HG03354 (cell line): Measurements from ENCODE around the gene BCL3.

Experiments
- ATAC-seq: cut with Tn5 transposase; IDR thresholded peaks from one replicate; pipeline ENCODE4 v1.9.1; 2021; ENCODE audit warnings: mild to moderate bottlenecking; ENCODE audit not compliant: unreplicated experiment, poor library complexity, severe bottlenecking

The BCL3 gene

DNA sequence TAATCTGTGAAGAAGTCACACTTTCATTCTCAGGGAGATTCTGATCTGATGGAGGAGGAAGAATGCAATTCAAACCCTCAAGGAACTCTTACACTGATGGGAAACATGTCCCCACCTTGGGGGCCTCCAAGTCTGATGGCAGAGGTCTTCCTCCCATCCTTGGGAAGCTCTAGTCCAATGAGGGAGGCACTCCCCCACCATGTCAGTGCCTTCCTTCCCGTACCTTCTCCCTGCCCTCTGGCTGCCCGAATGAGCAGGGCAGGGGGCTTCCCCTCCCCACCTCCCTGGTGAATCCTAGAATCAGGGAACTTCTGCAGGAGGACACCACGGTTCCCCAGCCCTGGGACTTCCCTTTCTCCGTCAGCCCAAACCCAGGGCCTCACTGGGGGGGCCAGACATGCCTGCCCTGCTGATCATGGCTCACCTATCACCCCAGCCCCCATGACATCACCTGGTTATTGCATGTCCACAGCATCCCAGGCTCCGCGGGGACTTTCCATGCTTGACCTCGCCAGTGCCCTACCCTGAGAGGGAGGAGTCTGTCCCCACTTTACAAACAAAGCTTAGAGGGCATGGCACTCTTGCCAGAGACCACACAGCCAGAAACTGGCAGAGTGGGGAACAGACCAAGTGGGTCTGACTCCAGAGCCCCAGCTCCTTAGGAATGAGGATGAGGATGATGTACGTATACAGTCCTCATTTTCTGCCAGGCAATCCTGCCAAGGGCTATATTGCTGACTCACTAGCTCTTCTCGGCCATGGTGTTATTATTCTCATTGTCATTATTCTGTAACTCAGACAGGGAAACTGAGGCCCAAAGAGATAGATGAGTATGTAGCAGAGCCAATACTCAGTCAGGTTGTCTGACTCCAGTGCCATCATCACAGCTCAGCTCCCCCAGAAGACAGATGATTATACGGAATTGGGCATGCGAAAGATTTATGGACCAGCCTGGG lies 9.6 kb upstream of the BCL3 start:
- no peak for ATAC-seq

DNA sequence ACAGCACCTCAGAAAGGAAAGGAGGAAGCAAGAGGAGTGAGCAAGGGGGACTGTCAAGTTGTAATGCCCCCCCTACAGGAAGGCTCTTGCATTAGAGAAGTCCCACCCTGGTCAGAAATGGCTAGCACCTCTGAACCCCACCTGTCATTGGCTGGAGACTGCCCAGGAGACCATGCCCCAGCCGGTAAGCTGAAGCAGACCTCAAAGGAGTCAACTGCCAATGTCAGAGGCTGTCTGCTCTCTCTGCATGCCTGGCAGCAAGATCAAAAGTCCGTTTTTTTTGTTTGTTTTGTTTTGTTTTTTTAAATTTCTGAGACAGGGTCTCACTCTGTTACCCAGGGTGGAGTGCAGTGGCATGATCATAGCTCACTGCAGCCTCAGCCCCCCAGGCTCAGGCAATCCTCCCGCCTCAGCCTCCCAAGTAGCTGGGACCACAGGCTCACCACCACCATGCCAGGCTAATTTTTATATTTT lies 8.1 kb upstream of the BCL3 start:
- no peak for ATAC-seq

DNA sequence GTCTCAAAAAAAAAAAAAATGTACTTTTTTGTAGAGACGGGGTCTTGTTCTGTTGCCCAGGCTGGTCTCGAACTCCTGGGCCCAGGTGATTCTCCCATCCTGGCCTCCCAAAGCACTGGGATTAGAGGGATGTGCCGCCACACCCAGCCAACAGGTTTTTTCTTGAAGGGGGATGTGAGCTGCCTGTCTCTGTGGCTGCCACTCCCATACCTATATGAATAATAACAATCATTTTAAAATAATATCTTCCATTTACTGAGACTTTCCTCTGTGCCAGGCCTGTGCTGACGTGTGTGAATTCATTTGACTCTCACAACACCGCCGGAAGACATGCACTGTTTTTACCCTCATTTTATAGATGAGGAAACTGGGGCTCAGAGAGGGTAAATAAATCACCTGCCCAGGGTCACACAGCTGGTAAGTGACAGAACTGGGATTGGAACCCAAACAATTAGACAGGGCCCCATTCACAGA lies 7.2 kb upstream of the BCL3 start:
- no peak for ATAC-seq

DNA sequence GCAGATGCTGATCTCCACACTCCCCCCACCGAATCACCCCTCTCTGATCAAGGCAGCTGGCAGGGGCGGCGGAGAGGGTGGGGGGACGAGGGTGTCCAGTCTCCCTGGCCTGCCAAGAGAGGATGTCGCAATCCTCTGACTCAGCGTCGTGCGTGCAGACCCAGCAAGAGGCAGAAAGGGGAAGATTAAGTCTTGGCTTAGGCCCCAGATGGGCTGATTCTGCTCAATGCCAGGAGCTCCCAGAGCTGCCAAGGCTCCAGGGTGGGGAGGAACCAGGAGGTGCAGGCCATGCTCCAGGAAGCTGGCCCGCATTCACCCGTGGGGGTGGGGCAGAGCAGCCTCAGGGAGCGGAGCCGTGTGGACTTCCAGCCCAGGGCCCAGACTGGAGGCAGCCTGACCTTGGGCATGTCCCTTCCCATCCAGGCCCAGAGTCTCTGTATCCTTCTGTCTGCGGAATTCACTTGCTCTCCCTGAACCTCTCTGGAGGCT lies 6.6 kb upstream of the BCL3 start:
- ATAC-seq: no peak

DNA sequence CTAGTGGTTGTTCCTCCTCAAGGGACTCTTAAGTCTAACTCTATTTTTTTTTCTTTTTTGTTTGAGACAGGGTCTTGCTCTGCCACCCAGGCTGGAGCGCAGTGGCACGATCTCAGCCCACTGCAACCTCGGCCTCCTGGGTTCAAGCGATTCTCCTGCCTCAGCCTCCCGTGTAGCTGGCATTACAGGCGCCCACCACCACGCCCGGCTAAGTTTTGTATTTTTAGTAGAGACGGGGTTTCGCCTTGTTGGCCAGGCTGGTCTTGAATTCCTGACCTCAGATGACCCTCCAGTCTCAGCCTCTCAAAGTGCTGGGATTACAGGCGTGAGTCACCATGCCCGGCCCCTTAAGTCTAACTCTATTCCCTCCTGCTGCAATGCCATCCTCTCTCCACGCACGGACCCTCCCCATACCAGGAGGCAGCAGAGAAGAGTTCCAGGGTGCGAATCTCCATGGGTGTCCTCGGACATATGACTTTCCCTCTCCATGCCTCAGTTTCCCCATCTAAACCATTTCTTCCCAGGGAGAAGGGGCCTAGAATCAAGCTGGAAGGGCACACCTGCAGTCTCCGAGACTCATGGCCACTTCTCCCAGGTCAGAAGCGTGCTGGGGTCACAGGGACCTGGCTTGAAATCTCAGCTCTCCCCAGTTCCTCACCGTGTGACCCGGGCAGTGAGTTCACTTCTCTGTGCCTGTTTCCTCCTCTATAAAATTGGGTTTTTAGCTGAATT lies 6.0 kb upstream of the BCL3 start:
- no peak for ATAC-seq

DNA sequence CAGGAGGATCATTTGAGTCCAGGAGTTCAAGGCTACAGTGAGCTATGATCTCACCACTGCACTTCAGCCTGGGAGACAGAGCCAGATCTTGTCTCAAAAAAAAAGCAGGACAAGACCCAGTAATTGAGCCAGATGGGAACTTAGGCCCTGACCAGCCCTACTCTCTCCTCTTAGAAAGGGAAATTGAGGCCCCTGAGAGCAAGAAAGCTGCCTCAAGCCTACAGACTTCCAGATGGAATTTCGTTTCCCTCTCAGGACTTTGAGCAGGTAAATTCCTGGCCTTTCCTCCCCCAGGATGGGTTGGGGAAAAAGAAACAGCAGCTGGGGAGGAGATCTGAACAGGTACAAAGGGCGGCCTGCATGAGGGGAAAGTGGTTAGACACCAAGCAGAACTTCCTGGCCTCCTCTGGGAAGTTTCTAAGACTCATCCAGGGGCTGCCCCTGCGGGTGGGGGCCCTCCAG lies 3.6 kb upstream of the BCL3 start:
- ATAC-seq: no peak

DNA sequence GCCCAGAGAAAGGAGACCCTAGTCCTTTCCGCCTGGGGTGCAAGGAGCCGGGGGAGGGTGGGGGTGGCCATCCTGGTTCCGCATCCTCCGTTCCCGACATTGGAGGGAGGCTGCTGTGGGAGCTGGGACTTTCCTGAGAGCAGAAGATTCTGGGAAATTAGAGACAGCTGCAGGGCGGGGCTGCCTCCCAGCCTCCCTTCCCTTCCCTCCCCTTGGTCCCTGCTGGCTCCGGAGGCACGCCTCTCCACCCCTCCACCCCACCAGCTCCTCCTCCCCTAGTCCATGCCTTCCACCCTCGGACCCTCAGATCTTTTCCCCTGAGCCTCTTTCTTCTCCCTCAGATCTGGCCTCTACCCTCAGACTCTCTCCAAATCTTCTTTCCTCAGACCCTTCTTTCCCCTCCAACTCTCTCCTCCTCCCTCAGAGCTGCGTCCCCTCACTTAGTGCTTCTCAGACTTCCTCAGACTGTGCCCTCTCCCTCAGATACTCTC lies 3.1 kb upstream of the BCL3 start:
- no peak for ATAC-seq

DNA sequence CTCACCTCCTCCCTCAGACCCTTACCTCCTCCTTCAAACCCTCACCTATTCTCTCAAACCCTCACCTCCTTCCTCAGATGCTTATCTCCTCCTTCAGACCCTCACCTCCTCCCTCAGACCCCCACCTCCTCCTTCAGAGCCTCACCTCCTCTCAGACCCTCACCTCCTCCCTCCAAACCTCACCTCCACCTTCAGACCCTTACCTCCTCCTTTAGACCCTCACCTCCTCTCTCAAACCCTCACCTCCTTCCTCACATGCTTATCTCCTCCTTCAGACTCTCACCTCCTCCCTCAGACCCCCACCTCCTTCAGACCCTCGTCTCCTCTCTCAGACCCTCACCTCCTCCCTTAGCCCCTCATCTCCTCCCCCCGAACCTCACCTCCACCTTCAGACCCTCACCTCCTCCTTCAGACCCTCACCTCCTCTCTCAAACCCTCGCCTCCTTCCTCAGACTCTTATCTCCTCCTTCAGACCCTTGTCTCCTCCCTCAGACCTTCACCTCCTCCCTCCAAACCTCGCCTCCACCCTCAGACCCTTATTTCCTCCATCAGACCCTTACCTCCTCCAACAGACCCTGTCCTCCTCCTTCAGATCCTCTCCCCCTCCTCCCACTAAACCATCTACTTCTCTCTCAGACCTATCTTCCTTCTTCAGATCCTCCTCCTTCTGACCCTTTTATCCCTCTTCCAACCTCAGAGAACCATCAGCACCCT lies 2.5 kb upstream of the BCL3 start:
- ATAC-seq: no peak

DNA sequence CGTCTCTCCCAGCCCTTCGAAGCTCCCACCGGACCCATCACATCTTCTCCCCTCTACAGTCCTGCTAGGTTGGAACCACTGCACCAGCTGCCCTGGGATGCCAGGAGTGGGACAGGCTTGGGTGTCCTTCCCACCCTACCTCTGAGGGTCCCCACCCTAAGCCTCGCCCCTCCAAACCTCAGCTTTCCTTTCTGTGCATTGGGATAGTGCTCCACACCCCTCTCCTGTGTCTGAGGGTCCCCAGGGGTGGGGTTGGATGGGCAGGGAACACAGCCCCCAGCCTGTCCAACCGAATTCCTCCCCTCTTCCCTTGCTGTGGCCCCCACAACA lies 1.9 kb upstream of the BCL3 start:
- ATAC-seq: no peak

DNA sequence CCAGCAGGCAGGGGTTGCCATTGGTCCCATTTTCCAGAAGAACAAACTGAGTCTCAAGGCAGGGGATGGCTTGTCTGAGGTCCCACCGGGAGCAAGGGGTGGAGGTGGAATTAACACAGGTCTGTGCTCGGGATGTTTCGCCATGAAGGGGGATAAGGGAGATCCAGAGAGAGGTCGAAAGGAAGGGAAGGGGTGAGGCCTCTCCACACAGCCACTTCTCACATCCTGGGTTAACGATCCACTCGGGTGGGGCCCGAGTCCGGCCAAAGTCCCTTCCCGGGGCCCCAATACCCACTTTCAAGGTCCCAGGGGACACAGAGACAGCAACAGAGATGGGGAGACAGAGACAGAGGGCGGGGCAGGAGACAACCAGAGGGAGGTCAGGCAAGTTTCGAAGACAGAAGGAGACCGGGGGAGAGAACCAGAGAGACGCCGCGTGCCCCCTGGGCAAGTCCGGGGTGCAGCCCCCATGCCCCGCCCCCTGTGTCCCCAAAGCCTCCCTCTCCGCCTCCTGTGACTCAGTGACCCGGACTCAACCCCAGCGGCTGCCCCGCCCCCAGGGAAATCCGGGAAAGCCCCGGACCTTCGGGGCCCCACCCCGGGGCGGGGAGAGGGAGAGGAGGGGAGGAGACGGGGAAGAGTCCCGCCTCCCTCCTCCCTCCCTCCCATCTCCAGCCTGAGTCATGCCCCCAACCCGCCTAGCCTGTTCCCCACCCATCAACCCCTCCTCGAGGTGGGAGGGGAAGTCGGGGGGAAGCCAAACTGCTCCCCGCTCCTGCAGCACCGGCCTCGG lies 1.4 kb upstream of the BCL3 start:
- ATAC-seq: peak; percentile 47

DNA sequence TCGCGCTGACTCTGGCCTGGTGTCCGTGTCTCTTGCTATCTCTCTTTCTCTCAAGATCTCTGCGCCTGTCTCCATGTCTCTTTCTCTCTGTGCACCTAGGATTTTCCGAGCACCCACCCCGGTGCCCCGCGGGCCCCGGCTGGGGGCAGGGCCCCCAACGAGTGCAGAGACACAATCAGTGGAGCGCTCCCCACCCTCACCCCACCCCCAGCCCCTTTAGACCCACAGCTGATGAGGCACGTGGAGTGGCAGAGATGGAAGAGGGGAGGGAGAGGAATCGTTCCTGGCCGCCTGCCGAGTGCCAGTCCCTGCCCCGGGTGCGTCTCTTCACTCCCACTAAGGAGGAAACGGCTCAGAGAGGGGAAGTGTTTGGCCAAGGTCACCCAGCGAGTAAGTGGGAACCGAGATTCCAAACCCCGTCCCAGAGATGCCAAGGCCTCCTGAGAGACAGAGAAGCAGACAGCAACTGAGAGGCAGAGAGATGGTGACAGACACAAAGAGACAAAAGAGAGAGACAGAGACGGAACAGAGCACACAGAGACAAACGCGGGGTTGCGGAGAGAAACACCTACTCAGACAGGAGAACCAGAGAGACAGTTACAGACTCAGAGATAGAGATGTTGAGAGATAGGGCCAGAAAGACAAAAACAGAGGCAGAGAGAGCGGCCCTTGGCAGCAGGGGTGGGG lies 626 bp upstream of the BCL3 start:
- peak; percentile 7 for ATAC-seq

DNA sequence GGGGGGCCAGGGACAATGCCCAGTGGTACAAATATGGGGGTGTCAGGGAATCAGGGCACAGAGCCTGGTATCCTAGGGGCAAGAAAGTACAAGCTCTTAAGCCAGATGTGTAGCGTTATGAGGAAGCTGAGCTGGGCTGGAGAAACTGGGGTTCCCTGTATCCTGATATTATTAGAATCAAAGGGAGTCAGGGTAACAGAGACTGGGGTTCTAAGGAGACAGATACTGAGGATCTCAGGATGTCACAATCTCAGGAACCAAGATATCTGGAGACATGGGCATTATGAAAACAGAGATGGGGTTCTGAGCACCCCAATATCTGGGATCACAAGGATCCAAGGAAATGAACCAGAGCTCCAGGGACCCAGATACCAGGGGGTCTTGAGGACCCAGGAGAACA lies 784 bp downstream of the BCL3 start:
- ATAC-seq: no peak

DNA sequence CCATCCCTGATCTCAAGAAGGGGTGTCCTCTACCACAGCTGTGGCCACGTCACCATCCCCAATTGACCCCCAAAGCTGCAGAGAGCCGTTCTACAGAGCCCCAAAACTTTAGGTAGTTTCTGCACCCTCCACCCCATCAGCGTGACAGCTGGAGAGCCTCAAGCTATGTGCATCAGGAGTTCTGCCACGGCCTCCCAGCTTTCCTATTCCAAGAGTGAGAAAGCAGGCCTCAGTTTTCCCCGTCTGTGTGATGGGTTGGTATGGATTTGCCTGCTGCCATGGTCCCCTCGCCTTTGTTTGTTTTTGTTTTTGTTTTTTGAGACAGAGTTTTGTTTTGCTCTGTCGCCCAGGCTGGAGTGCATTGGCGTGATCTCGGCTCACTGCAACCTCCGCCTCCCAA lies 1.5 kb downstream of the BCL3 start:
- no peak for ATAC-seq

DNA sequence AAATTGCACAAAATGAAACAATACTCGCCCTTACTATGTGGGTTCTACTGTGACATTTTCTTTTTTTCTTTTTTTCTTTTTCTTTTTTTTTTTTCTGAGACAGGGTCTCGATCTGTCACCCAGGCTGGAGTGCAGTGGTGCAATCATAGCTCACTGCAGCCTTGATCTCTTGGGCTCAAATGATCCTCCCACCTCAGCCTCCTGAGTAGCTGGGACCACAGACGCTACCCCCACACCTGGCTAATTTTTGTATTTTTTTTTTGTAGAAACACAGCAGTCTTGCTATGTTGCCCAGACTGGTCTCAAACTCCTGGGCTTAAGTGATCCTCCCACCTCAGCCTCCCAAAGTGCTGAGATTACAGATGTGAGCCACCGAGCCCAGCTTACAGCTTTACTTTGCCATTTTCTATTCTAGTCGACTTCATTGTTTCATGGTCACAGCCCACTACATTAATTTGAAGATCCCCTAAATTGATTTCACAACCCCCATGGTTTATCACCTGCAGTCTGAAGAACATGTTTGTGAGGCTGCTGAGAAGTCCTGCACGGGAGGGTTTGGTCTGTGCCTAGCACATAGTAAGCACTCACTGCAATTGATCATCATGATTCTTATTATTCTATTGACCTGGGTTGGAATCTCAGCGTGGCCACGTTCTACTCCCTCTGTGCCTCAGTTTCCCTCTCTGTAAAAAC lies 3.8 kb downstream of the BCL3 start:
- ATAC-seq: no peak

DNA sequence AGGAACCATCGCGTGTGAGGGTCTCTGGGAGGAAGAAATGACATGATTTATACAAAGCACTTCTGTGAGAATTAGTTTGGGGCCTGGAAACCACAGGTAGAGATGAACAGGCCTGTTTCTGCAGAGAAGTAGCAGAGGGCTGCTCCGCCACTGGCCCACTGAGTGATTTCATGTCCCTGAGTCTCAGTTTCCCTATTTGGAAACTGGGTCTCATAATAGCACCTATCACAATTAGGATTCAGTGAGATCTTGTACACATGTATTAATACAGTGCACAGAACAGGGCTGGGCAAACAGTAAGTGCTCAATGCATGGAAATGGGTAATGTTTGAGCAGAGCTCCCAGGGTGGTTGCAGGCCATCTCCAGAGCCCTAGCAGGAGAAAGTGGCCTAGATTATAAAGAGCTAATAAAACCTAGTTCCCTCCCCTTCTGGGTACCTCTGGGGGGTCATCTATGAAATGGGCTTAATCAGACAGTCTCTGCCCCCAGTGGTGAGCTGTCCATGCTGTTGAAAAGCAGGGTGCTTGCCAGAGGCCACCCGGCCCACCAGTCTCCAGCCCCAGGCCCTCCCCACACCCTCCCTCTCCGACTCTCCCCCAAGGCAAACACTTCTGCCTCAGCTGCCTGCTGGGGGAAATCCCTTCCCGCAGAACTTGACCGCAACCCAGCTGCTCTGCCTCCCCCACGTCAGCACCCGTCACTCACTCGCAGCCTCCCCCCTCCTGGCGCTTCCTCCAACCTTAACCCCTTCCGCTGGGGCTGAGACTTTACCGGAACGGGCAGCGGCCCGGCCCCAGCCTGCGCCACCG lies 4.5 kb downstream of the BCL3 start:
- ATAC-seq: peak; percentile 77

DNA sequence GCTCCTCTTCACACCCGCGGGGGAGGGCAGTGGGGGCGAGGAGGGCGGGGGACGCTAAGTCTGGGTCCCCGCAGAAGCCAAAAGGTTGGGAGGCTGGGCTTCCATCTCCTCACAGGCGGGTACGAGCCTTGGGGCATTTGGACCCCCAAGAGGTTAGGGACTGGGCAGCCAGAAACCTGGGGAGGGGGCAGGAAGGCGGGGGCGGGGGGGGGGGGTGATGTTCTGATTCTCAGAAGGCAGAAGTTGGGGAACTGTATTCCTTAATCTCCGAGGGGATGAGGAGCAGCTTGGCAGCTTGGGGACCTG lies 5.1 kb downstream of the BCL3 start:
- no peak for ATAC-seq

DNA sequence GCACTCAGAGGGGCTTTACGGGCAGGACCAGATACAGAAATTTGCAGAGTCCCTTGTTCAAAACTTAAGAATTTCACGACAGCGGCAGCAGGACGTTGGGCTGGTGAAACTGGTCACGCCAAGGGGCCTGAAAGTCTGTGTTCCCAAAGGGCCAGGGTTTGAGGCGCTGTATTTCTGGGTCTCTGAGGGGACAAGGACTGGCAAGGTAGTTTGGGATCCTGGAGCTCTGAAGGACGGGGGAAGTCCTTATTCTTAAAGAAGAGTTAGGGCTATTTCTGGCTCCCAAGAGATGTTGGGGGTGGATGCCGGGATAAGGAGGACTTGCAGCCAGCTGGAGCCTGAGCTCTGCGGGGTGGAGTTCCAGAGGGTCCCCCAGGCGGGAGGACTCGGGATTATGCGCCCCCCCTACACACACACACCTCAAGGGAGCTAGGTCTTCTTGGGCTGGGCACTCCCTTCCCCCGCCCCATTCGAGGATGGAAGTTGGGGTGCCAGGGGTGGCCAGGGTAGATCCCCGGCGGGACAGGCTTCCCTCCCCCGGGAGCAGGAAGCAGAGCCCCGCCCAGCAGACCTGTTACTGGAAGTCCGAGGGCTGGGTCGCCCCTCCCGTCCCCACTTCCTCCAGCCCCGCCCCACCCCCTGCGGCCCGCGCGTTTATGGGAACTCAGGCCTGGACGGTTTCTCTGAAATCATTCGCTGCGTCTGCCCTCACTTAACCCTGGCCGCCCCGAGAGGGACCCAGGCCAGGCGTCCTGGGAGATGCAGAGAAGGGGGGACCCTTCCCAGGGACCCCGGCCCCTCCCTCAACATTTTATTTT lies 5.6 kb downstream of the BCL3 start:
- peak; percentile 27 for ATAC-seq
